GM12873 (cell line): ENCODE data around the gene ZBTB2.

Experiments
- CTCF ChIP-seq: IDR thresholded peaks from 2 replicates; pipeline ENCODE4 v1.5.1; 2012; ENCODE audit warnings: low read depth, mild to moderate bottlenecking, moderate library complexity, low read length, control low read depth; ENCODE audit not compliant: insufficient read depth; ENCODE audit errors: missing control alignments

ZBTB2 gene

GRCh38 chr6:151414641-151415260, 23.4 kb upstream of the ZBTB2 start:
- no peak for TF ChIP-seq CTCF

GRCh38 chr6:151413372-151414145, 22.2 kb upstream of the ZBTB2 start:
- no peak for TF ChIP-seq CTCF

GRCh38 chr6:151412909-151413308, 21.6 kb upstream of the ZBTB2 start:
- TF ChIP-seq CTCF = no peak

GRCh38 chr6:151409679-151410078, 18.3 kb upstream of the ZBTB2 start:
- no peak for TF ChIP-seq CTCF

GRCh38 chr6:151409260-151409659, 17.9 kb upstream of the ZBTB2 start:
- TF ChIP-seq CTCF = no peak

GRCh38 chr6:151408858-151409257, 17.5 kb upstream of the ZBTB2 start:
- TF ChIP-seq CTCF = no peak

- no peak for TF ChIP-seq CTCF
Measured at GRCh38 chr6:151403919-151404308, 12.6 kb upstream of the ZBTB2 start.
